HG02759 (cell line): ENCODE results near the gene DRD4.

Experiments used
- ATAC-seq: cut with Tn5 transposase; IDR thresholded peaks from one replicate; pipeline ENCODE4 v1.9.1; 2021; ENCODE audit warnings: mild to moderate bottlenecking, moderate library complexity; ENCODE audit not compliant: unreplicated experiment

The DRD4 gene

GRCh38 chr11:620935-621814, 15.9 kb upstream of the DRD4 start:
- ATAC-seq: no peak

- no peak for ATAC-seq
Measured at GRCh38 chr11:621838-622237, 15.2 kb upstream of the DRD4 start.

GRCh38 chr11:623349-623869, 13.7 kb upstream of the DRD4 start:
- no peak for ATAC-seq

GRCh38 chr11:623999-624704, 12.9 kb upstream of the DRD4 start:
- ATAC-seq: no peak

- ATAC-seq: no peak
Measured at GRCh38 chr11:624705-625635, 12.1 kb upstream of the DRD4 start, which contains the start of gene CDHR5. Gene CDHR5, minus strand, starts transcription at chr11:624955. Its CDS starts 53 bp downstream, at chr11:624902.

- no peak for ATAC-seq
Measured at GRCh38 chr11:625636-626268, 11.3 kb upstream of the DRD4 start.

DNA sequence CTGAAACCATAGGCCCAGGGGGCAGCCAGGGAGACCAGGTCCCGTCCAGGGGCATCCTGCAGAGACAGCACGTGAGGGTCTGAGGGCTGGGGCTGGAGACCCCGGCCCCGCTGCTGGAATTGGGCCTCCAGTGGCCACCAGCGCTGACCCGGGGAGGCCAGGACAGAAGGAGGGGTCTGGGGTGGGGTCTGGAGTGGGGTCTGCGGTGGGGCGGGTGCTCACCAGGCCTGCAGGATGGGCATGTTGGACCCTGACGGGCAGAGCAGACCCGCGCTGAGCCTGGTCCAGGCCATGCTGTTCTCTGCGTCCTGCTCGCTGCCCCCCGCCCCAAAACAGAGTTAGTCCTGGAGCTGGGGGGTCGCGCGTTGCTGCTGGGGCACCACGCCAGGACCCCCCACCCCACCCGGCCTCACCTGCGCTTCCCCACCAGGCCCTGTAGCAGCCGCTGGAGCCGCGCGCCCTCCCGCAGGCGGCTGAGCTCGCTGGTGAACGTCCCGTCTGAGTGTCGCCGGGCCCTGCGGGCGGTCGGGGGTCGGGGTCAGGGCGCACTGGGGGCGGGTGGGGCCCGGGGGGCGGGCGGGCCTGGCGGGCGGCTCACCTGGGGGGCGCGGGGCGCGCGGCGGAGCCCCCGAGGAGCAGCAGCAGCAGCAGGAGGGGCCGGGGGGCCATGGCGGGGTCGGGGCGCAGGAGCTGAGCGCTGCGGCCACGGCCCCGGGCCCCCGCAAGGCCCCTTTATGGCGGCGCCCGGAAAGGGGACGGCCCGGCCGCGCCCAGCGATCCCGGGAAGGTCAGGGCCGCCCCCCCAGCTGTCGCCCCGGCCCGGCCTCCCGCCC, 10.4 kb upstream of the DRD4 start, which contains the start of gene SCT:
Gene SCT (minus strand): TSS at position 707 of the 833 bp plus-strand sequence. CDS start 38 bp downstream, at position 669.
- no peak for ATAC-seq

DNA sequence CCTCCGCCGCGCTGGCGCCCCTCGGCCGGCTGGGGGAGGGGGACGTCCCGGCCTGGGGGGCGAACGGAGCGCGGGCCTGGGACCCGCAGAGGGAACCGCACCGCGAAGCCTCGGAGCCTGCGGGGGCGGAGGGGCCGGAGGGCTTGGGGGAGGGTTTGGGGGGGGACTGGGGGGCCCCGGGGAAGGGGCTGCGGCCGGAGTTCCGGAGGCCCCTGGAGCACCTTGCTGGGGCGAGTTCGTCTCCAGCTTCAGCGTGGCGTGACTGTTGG, 9.8 kb upstream of the DRD4 start:
- no peak for ATAC-seq

DNA sequence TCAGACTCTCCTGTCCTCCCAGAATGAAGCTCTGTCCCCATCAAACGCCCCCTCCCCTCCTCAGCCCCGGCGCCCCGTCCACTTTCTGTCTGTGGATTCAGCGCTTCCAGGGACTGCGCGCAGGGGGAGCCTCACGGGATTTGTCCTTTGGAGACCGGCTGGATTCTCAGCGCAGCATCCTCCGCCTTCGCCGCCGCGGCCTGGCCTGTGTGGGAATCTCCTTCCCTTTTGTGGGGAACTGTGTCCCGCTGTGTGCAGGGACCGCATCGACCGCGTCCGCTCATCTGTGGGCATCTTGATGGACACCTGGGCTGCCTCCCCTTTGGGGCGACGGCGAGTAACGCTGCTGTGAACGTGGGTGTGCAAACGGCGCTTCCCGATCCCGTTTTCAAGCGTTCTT, 9.0 kb upstream of the DRD4 start:
- no peak for ATAC-seq

- no peak for ATAC-seq
Measured at GRCh38 chr11:629237-629583, 7.9 kb upstream of the DRD4 start.

GRCh38 chr11:630871-631270, 6.2 kb upstream of the DRD4 start:
- ATAC-seq: no peak

DNA sequence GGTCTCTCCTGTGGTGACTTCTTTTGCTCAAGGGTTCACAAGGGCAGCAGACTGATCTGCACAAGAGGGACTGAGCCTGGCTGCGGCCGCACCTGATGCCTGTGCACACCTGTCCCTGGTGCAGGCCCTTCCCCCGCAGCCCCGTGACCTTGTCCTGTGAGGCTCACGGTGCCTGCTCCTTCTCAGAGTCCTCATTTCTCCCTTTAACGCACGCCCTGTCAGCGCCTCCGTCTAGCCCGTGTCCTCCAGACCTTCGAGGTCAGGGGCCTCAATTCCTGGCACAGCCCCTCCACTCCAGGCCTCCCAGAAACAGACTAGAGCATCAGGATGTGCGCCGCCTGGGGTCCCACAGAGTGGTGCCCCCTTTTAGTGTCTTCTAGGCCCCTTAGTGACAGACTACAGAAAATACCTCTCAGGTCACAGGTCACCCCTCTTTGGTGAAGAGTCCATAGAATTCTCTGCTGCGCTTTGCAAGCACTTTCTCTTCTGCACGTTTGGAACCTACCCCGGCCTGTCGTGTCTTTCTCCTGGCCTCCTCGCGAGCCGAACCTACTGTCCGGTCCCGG, 1.0 kb upstream of the DRD4 start:
- no peak for ATAC-seq

- no peak for ATAC-seq
Measured at GRCh38 chr11:637333-637592, 194 bp downstream of the DRD4 start.

DNA sequence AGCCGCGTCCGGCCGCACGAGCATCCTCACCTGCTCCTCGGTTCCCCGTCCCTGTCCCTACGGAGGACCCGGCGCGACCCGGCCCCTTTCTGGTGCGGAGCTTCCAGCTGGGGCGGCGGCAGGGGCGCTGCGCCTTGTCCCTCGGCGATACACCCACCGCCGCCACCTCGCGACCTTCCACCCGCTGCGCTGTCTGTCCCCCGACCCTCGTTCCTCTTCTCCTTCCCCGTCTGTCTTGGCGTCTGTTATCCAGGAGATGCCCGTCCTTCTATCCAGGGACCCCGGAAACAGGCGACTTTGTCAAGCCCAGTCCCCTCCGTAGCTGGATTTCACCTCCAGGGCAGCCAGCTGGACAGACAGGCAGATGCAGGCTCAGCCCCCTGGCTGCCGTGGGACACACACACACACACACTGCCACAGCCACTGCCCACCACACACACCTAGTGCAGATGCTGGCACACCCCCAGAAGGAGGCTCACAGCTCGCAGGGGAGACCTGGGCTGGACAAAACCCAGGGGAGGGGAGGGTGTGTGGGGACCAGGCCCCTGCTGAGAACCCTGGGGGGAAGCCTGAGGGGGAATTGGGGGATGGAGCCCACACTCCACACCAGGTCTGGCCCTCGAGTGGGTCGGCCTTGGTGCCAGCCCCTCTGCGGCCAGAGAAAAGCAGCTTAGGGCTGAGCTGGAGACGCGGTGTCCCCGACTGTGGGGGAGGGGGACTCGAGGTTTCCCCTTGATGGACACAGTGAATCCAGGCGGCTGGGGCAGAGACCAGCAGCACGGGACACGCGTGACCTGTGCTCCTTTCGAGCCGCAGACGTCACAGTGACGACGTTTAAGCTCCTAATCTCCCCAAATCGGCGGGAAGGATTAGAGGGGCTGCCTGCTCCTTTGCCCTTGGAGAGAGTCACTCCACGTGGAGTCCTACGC, 788 bp downstream of the DRD4 start:
- ATAC-seq: no peak

GRCh38 chr11:638631-639331, 1.7 kb downstream of the DRD4 start:
- no peak for ATAC-seq

GRCh38 chr11:639332-639955, 2.4 kb downstream of the DRD4 start:
- no peak for ATAC-seq

DNA sequence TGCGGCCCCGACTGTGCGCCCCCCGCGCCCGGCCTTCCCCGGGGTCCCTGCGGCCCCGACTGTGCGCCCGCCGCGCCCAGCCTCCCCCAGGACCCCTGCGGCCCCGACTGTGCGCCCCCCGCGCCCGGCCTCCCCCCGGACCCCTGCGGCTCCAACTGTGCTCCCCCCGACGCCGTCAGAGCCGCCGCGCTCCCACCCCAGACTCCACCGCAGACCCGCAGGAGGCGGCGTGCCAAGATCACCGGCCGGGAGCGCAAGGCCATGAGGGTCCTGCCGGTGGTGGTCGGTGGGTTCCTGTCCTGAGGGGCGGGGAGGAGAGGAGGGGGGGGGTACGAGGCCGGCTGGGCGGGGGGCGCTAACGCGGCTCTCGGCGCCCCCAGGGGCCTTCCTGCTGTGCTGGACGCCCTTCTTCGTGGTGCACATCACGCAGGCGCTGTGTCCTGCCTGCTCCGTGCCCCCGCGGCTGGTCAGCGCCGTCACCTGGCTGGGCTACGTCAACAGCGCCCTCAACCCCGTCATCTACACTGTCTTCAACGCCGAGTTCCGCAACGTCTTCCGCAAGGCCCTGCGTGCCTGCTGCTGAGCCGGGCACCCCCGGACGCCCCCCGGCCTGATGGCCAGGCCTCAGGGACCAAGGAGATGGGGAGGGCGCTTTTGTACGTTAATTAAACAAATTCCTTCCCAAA, 3.1 kb downstream of the DRD4 start:
- ATAC-seq: no peak
